Measurements from ENCODE around the gene TMEM131.

The TMEM131 gene

DNA sequence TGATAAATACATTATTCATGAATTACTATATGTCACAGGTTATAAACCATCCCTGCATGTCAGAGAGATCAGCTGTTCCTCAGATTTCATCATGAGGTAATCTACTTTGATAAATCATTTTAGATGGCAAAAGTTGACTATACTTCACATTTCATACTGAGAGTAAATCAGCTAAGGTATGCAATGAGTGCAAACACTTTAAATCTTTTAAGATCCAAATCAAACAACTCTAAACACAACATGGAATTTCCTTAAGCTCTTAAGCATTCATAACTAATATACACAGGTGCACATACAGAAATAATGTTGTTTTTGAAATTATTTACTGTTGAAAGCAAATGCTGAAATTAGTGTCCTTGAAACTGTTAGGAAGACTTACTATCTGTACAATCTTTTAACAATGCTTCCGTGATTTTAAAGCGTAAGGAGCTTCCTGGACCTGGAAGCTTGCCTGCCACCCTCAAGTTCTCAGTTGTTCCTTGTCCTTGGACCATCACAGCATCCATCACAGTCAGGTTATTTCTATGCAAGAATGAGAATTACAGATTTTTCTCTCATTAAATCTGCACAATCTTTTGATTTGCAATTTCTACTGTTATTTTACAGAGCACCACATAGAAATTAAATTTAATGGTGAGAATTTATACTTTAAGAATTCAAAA is 199.2 kb downstream of the TMEM131 start:
- no peak for DNase-seq

DNA sequence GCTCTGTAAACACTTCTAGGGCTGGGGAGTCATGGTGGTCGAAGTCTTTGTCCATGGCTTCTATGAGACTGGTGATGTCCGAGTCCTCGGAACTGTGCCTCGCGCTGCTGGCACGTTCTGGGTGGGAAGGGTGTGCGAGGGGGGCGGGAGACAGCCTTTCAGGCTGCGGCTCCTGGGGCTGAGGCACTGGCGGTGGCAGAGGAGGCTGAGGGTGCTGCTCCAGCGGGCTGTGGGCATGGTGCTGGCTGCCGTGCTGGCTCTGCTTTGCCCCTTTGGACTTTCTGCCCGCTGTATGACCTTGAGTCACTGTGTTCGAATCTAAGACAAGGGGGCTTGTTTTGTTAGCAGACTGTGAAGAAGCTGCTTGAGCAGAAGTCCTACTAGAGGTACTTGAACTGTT is 203.3 kb downstream of the TMEM131 start:
- no peak for DNase-seq

DNA sequence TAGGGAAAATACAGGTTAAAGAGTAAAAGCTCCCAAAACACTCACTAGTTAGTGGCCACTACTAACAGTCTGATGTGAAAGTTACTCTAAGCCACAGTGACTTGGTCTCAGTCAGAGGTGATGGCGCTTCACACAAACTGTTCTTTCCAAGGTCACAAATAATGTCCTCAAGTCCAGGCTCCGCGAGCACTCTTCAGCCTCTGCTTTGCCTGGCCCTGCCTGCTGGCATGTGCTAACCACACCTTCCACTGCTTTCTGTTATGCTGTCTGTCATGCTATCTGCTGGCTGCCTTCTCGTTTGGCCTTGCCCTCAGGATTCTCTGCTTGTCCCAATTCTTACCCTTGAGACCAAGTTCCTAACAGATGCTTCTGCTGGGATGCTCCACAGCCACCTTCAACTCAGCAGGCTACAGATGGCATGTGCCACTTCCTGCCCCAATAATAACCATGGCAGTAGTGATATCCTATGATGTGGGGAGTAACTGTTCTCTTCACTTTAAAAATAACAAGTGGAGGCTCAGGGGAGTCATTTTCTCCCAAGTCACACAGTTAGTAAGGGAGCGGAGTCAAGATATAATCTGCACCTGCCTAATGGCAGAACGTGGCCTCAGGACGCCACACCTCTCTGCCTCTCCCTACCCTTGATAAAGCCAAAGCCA is 206.6 kb downstream of the TMEM131 start:
- no peak for DNase-seq

DNA sequence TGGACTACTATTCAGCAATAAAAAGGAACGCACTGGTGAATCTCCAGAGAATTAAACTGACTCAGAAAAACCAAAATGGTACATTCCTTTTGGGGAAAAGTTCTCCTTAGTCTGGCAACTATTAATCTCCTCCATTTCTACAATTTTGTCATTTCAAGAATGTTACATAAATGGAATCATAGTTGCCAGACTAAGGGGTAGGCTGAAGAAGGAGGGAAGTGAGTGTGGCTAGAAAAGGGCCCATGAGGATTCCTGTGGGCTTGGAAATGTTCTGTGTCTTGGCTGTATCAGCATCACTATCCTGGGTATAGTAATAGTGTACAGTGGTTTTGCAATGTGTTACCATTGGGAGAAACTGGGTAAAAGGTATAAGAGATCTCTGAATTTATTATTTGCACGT is 209.9 kb downstream of the TMEM131 start:
- DNase-seq = no peak

DNA sequence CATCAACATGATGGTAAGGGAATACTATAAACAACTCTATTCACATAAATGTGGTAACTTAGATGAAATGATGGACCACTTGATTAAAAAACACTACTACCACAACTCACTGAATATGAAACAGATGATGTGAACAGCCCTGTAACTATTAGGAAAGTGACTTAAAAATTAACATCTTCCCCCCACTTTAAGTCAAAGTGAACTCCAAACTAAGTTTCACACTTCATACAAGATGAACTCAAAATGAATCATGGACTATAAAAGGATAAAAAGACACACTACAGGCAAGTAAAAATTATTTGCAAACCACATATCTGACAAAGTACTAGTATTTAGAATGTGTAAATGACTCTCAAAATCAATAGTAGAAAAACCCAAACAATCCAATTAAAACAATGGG is 210.8 kb downstream of the TMEM131 start:
- no peak for DNase-seq

DNA sequence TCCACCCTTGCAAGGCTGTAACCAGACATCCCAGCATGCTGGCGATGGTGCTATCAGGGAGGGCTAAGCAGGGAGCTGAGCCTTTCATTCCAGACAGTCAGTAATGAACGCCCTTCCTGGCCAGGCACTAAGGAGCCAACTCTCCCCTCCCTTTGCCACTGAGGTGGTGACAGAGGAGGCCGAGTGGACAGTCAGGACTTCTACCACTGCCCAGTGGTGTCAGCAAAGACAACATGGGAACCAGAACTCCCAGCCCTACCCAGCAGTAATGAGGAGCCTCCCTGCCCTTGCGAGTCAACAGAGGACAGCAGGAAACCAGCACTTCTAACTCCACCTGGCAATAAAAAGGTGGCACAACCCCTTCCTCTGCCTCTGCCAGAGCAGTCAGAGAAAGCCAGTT is 213.8 kb downstream of the TMEM131 start:
- DNase-seq = no peak

DNA sequence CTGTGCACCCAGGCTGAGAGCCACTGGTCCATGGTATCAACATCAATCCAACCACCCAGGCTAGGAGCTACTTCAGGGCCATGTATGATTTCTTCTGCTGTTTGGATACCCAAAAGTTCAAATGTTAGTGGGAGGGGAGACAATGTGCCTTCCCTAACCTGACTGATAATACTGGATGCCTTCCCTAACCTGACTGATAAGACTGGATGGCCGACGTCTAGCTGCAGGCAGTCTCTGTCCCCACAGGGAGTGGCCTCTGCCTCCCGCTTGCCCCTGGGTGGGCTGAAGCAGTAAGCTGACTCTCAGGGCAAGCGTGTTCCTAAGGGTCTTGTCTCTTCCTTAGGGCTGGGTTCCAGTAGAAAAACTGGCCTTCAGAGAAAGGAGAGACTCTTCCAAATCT is 216.6 kb downstream of the TMEM131 start:
- DNase-seq = no peak

DNA sequence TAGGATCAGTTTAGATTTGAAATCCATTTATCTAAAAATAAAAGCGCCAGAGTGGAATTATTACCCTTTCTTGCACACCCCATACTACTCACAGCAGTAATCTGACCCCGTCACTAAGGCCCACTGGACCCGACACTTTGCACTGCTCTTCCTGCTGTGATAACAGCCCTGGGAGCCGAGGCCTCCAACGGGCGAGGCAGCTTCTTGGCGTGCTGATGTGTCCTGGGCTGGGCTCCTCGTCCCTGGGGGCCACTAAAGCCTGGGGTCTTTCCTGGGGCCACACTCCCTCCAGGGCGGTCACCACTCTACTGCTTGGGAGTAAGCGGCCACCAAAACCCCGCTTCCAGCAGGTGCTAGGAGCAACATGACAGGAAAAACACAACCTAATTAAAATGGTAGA is 220.7 kb downstream of the TMEM131 start:
- no peak for DNase-seq

DNA sequence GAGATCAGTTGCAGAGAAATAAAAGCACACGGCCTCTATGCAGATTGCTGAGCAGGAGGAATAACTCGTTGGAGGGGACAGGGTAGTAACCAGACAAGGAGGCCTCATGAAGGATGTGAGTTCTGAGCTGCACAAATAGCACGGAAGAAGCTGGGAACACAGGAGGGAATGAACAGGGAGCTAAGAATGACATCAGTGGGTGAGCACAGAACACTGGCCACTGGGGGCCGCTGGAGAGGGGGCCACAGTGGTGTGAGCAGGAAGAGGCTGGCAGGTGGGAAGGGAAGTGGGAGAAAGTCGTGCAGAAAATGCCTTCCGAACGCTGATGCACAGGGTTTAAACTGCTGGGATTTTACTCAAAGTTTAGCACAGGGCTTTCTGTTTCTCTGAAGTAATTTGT is 221.3 kb downstream of the TMEM131 start:
- no peak for DNase-seq

DNA sequence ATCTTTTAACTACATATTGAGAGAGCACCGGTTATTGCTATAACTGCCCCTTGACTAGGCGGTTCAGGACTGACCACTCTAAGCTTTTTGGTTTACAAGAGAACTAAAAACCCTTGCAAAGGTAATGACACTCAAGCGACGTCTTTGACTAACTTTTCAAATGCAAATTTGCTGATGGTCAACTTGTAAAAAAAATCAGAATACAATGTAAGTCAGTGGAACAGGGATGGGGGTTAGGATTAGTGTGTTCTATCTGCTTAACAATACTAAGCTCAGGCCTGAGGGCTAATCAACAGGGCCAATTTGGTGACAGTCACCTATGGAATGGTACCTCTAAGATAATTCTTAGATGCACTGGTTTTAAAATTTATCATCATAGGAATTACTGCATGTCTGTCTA is 225.3 kb downstream of the TMEM131 start:
- DNase-seq = no peak

DNA sequence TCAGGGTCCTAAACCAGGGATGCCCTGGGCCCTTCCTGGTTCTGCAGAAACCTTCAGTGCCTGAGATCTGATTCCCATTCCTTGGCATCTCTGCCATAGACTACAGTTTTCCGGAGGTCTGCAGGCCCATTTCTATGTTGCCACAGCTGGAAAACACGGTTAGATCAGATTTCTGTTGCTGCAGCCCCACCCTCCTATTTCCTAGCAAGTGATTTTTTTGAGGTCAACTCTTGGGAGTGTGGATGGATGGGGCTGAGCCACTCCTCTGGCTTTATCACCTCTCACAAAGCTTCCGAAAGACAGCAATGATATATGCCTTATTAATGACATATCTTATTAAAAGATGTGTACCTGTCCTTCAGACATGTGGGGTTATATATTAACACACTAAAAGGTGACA is 226.0 kb downstream of the TMEM131 start:
- no peak for DNase-seq

DNA sequence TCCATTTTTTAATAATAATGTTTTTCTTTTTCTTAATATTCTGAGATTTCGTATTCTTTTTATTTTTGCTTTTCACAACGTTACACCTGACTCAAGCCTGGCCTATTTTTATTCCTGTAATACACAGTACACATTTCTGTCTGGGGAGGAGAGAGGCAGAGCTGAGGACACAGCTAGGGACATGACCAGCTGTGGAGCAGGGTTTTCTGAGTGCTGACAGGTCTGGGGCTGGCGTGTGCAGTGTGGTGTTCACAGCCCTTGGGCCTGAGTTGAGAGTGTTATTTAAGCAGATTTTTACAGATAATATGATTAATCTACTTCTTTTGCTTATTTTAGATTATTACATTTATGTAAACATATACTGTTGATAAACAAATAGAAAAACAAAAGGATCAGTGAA is 226.4 kb downstream of the TMEM131 start:
- no peak for DNase-seq

DNA sequence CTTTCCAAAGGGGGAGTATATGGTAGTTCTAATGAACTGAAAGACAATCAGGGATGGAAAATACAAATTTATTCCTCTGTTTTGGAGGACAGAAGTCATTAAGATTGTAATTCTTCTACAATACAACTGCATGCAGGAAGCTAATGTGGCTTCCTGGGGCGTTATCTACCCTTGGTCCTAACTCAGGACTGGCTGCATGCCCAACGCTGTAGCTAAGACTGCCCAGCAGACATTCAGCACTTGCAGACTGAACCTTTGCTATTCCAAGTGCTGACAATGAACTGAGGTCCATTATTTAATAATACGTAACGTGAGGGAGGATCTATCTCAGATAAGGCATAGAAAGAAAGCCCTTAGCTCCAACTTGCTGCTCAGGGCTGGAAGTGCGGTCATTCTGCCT is 229.2 kb downstream of the TMEM131 start:
- DNase-seq = no peak

DNA sequence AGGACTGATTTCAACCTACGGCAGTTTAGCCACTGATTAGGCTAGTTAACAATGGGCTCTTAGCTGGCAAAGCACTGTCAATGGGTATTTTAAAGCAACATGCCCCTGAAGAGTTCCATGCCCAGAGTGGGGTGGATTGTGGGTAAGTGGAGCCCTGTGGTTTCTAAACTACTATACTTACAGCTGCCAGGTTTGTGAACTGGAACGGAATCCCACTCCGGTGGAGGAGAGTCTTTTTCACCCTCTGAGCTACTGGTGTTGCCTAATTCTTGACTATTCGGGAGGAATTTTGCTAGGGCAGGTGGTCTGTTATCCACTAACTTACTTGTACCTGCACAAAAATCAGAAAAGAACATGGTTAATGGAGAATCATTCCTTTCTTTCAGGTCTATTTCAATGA is 229.8 kb downstream of the TMEM131 start:
- no peak for DNase-seq

DNA sequence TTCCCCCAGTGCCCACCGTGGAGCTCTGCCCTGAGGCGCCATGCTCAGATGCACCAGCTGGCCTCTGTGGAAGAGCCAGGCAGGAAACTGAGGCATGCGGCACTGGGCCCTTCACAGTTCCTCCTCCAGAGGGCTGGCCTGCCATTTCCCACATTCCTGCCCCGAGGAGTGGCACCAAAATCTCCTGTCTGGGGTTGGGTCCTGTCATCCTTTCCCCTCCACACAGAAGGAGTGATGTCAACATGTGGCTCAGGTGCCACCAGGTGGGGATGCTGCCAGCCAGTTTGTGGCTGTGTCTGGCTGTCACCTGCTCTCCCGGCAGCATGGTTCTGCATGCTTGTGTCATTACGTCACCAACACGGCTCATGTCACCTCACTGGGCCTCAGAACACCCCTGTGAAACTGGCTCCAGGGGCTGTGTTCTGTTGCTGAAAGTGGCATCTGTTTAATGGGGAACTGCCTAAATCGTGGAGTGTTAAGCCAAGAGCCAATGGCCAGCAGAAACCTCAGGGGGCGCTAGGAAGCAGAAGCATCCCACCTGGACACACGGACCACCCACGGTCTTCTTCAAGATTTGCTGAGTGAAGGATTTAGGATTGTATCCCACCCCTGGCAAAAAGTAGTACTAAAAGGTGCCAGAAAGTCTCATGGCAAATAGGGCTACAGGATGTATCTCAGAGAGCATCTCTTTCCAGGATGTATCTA is 231.0 kb downstream of the TMEM131 start:
- no peak for DNase-seq

DNA sequence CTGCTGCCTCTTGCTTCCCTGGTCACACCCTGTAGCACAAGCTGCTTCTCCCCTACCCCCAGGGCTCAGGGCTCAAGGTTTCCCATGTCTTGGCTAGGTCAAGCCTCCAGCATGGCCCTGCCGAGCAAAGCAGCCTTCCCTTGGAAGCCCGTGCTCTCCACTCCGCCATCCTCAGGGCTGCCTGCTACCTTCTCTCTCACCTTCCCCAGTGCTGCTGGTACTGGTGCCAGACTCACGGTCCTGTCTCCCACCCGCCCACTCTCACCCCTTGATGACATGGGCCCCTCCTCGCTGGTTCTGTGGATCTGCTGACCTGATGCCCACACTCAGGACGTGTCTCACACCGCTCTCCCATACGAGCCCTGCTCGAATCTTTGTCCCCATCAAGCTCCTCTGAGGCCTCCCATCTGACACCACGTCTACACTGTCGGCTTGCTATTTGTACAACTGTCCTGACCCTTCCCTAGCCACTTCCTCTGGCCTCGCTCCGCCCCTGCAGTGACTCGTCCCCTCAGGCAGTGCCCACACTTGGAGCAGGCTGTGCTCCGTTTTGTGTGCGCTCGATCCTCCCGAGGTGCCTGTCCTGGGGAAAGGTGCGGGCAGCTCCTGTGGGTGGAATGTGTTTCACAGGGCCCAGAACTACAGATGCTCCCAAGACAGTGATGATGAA is 232.4 kb downstream of the TMEM131 start:
- DNase-seq = no peak

DNA sequence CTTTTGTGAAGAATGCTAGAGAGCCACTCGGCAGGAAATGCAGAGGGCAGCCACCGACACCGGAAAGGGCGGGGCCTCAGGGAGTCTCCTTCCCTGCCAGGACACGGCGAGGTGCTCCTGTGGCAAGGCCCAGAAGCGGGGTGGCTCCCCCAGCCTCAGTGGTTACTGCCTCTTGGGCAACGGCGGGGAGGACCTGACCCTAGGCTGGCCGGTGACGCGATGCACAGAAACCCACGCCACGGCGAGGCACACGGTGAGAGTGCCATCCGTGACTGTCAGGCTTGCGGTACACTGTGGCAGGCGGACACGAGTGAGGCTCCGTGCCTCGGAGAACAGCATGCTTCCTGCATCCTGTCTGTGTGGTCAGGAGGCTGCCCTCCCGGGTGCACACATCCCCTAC is 234.6 kb downstream of the TMEM131 start:
- DNase-seq = peak; percentile 38 to 42

DNA sequence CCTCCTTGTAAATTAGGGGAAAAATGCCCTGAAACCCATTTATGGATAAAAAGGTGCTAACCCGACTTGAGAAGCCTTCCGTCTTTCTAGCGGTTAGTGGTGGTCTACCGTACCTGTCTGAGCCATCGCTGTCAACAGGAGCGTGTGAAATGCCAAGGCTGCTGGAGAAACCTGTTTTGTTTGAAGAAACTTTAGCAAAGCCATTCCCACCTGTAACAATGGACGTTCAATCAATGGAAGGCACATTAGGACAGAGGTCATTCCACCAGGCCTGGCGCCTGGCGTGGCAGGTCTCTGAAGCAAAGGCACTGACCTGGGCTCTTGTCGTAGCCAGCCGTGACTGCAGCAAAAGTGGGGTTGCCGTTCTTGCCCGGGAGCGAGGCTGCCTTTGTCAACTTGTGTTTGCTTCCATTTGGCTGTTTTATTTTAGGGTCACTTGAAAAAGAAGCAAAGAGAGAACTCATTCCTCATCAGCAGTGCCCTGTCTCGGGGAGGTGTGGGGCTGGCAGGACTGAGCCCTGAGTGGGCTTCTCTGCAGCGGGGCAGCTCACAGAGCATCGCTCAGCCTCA is 235.2 kb downstream of the TMEM131 start:
- DNase-seq = no peak

DNA sequence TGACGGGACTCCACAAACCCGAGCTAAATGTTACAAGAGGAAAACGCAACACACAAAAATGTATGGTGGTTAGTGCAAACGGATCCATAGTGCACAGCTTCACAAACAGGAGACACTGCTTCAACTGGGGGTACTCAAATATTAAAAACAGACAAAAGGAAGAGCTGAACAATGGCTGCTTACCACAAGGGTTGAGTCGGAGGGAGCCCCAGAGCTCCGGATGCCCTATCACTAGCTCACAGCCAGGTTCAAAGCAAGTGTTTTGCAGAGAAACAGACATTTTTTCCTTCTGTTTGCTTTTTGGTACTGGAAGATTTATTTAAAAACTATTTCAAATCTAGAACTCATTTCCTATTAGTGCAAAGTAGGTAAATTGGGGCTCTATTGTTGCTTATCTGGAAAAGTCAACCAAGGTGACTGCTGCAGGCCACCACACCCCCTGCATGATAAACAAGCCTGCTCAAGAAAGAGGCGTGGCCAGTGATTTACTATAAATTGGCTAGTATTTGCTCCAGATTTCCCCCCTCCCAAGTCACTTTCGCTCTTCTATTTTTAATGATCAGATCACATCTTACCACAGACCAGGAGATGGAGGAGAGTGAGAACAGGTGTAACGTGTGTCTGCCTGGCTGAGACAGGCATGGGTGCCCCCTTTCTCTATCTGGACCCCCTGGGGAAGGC is 235.9 kb downstream of the TMEM131 start:
- no peak for DNase-seq

DNA sequence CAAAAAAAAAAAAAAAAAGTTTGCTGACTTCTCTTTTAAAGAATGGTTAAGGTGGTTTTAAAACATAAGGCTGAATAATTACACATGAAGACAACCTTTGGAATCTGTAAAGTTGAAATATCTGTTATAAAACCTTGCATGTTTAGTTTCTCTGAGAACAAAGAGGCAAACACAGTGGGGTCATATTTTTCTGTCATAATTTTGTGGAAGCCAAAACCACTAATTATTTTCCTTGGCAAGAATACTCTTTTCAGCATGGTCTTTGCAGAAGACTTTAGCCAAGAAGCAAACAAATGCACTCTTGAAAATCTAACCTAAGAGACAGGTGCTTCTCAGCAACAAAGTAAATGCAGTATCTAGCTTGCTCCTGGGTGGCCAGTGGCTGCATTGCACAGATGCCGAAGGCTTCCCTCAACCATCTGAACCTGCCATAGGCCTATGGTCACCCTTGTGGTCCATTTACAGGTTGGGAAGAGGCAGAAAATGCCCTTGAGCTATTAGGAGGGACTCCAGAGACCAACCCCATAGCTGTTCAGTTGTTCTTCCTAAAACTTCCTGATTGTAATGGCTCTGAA is 237.5 kb downstream of the TMEM131 start:
- DNase-seq = no peak

DNA sequence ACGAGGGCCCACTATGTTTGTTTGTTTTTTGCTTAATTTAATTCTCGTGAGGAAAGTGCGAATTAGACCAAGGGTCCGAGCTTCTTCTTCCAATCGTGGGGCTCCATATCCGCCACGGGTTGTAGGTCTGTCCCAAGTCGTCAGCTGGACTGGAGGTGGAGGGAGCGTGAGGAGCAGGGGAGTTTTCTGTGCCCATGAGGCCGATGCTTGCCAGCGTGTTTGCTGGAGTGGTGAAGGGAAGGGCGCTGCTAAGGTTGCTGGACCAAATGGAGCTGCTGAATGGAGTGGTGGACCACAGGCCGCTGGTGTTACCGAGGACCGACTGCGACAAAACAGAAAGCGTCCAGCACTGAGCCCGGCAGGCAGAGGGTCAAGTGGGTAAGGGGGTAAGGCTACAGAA is 238.7 kb downstream of the TMEM131 start:
- DNase-seq = no peak

DNA sequence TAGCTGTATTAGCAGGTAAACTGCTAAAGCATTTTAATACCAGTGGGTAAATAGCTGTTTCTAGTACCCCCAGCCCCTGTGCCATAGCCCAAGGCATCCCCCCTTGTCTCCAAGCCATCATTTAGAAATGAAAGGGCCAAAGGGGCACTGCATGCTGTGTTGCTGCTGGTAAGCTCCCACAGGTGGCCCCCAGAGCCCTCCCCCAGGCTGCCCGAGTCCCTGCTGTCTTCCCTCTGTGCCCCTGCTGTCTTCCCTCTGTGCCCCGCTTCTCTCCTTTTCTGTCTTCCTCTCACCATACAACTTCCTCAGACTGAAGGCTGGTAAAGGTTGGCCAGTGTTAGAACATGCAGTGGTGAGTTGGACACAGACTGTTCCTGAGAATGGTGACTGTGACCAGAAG is 240.3 kb downstream of the TMEM131 start:
- no peak for DNase-seq

Data from stimulated activated CD4-positive, alpha-beta T cell treated with anti-CD3 and anti-CD28 coated beads, Interleukin-4, amount 100 ng/mL, for 4 hours (primary cell).